HG03175 (cell line): Measurements from ENCODE around the gene ADGRF3.
"Not testable (repeated sequence)": the region's sequence is repeated elsewhere in the genome, so short reads cannot be mapped to it uniquely, and the experiment has no call there.

Source experiments
- ATAC-seq: cut with Tn5 transposase; IDR thresholded peaks from one replicate; pipeline ENCODE4 v1.9.1; 2021; ENCODE audit warnings: mild to moderate bottlenecking, moderate library complexity; ENCODE audit not compliant: unreplicated experiment

Gene ADGRF3

GRCh38 chr2:26346454-26347053 lies at the start of gene ADGRF3:
ADGRF3 (minus strand) TSS chr2:26346789; CDS start chr2:26346234, 555 bp downstream.
- peak; percentile 17 for ATAC-seq

GRCh38 chr2:26395394-26395793 lies 48.8 kb upstream of the ADGRF3 start:
- no peak for ATAC-seq

- ATAC-seq: no peak
These were observed 48.1 kb upstream of the ADGRF3 start for GRCh38 chr2:26394694-26395093.

- no peak for ATAC-seq
These were observed 40.6 kb upstream of the ADGRF3 start for GRCh38 chr2:26387189-26387588.

- ATAC-seq: no peak
These were observed 38.0 kb upstream of the ADGRF3 start for GRCh38 chr2:26384597-26384996.

- ATAC-seq: no peak
These were observed 37.6 kb upstream of the ADGRF3 start for GRCh38 chr2:26384183-26384582.

- no peak for ATAC-seq
These were observed 36.0 kb upstream of the ADGRF3 start for GRCh38 chr2:26382564-26382963.

GRCh38 chr2:26380281-26380680 lies 33.7 kb upstream of the ADGRF3 start:
- no peak for ATAC-seq

GRCh38 chr2:26376799-26377198 lies 30.2 kb upstream of the ADGRF3 start:
- no peak for ATAC-seq

GRCh38 chr2:26370909-26371308 lies 24.3 kb upstream of the ADGRF3 start:
- not testable (repeated sequence) for ATAC-seq

GRCh38 chr2:26369664-26370063 lies 23.1 kb upstream of the ADGRF3 start:
- not testable (repeated sequence) for ATAC-seq

GRCh38 chr2:26366957-26367356 lies 20.4 kb upstream of the ADGRF3 start:
- ATAC-seq: no peak

GRCh38 chr2:26364669-26365068 lies 18.1 kb upstream of the ADGRF3 start:
- ATAC-seq: no peak

GRCh38 chr2:26363958-26364357 lies 17.4 kb upstream of the ADGRF3 start:
- ATAC-seq: no peak

- no peak for ATAC-seq
These were observed 16.7 kb upstream of the ADGRF3 start for GRCh38 chr2:26363323-26363722.

GRCh38 chr2:26359886-26360473 lies 13.4 kb upstream of the ADGRF3 start:
- ATAC-seq: no peak

GRCh38 chr2:26356771-26357170 lies 10.2 kb upstream of the ADGRF3 start:
- no peak for ATAC-seq

GRCh38 chr2:26356111-26356510 lies 9.5 kb upstream of the ADGRF3 start:
- ATAC-seq: no peak

- ATAC-seq: no peak
These were observed 8.7 kb upstream of the ADGRF3 start for GRCh38 chr2:26355038-26355995.

- not testable (repeated sequence) for ATAC-seq
These were observed 7.9 kb upstream of the ADGRF3 start for GRCh38 chr2:26354469-26354868.

GRCh38 chr2:26352892-26353291 lies 6.3 kb upstream of the ADGRF3 start:
- no peak for ATAC-seq
